IPS DF 6.9 (cell line): ENCODE data around the gene CCDC106.

Source experiments
- DNase-seq: peaks from one replicate; pipeline ENCODE4 v3.0.0-alpha.2; 2013; ENCODE audit warnings: low read depth, low spot score
- H3K27ac ChIP-seq: one replicate; pipeline ENCODE4 v1.5.1; 2013; ENCODE audit warnings: low read length, control low read depth
- H3K27me3 ChIP-seq: 2 replicates; pipeline ENCODE4 v1.6.1; 2013; ENCODE audit warnings: mild to moderate bottlenecking, low read length; ENCODE audit not compliant: control insufficient read depth, insufficient read depth
- H3K36me3 ChIP-seq: 2 replicates; pipeline ENCODE4 v1.6.1; 2013; ENCODE audit warnings: low read length; ENCODE audit not compliant: control insufficient read depth, insufficient read depth
- H3K4me1 ChIP-seq: 2 replicates; pipeline ENCODE4 v1.6.1; 2013; ENCODE audit warnings: low read length; ENCODE audit not compliant: control insufficient read depth, insufficient read depth
- H3K4me3 ChIP-seq: 2 replicates; pipeline ENCODE4 v1.5.1; 2013; ENCODE audit warnings: mild to moderate bottlenecking, low read length
- H3K9me3 ChIP-seq: 2 replicates; pipeline ENCODE4 v1.6.1; 2013; ENCODE audit warnings: low read length, inconsistent platforms; ENCODE audit not compliant: control insufficient read depth, insufficient read depth
- WGBS: extraction: QIAGEN DNeasy Blood & Tissue Kit; methylation state at CpG from one replicate; pipeline ENCODE4 v1.1.7; 2013; ENCODE audit warnings: mixed read lengths, missing lambda C conversion rate; ENCODE audit not compliant: insufficient read length, insufficient coverage; 5-methylcytosine and 5-hydroxymethylcytosine counted together

Gene CCDC106

DNA sequence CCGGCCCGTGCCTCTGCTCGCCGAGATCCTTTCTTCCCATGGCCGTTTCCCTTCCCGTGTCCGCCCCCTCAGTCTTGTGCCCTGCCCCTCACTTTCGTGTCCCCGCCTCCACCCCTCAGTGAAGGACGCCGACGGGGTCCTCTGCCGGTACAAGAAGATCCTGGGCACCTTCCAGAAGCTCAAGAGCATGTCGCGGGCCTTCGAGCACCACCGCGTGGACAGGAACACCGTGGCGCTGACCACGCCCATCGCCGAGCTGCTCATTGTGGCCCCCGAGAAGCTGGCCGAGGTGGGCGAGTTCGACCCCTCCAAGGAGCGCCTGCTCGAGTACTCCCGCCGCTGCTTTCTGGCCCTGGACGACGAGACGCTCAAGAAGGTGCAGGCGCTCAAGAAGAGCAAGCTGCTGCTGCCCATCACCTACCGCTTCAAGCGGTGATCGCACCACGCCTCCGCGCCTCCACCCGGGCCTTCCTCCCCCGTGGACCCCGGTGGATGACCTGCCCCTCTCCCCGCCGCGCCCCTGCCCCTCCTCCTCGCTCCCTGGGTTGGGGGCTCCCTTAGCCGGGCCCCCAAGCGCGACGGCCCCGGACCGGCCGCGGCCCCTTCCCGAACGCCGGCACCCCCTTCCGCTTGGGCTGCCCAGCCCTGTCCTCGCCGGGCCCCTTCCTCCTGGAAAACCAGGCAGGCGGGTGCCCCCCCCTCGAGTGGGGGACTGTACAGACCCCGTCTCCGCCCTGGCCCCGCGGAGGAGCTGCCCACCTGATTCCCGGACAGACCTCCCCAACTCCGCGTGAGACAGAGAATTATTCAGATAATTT is 4.5 kb downstream of the CCDC106 start:
- H3K36me3 ChIP-seq = no peaks in the 10 kb centered on the region
- no peaks in the 10 kb centered on the region for H3K9me3 ChIP-seq
- no CpG with 5 or more reads among the region's 71 CpGs for WGBS
- no peak overlapping the region for H3K27ac ChIP-seq
- no peaks in the 10 kb centered on the region for H3K27me3 ChIP-seq
- DNase-seq = no peak
- peak overlapping the region; percentile 22; the same call in 1 of the 2 replicates for H3K4me3 ChIP-seq
- peaks cover 4% of the 10 kb centered on the region; the same call in 1 of the 2 replicates for H3K4me1 ChIP-seq

DNA sequence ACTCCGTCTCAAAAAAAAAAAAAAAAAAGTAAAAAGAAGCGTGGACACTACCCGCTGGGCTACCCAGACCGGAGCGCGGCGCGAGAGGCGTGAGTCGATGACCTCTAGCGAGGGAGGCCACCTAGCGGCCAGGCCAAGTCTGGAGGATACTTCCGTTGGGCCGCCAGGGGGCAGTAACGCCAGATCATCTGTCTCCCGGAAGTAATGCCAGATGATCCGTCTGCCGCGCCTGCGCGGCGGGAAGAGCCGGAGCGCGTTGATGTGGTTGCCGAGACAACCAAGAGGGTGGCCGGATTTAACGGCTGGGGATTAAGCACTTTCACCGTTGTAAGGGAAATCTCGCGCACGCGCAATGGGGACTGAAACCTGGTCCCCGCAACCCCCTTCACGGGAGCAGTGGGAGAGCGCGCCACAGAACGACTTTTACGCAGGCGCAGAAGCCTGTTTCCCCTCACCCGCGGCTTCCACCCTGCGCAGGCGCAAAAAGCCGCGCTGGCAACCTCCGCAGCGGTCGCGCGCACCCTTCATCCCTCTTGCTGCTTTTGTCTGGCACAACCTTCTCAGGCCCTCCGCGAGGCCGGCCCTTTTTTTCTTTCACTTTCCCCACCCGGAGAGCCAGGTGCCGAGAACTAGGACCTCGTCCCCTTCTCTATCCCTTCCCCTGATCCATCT is 5.8 kb downstream of the CCDC106 start:
- DNase-seq = peak; percentile 88
- H3K27me3 ChIP-seq = no peaks in the 10 kb centered on the region
- H3K4me3 ChIP-seq = peak overlapping the region; percentile 77; the same call in 1 of the 2 replicates
- WGBS = no CpG with 5 or more reads among the region's 57 CpGs
- H3K36me3 ChIP-seq = no peaks in the 10 kb centered on the region
- H3K9me3 ChIP-seq = no peaks in the 10 kb centered on the region
- H3K4me1 ChIP-seq = peaks cover 1% of the 10 kb centered on the region; the same call in 1 of the 2 replicates
- H3K27ac ChIP-seq = no peak overlapping the region

DNA sequence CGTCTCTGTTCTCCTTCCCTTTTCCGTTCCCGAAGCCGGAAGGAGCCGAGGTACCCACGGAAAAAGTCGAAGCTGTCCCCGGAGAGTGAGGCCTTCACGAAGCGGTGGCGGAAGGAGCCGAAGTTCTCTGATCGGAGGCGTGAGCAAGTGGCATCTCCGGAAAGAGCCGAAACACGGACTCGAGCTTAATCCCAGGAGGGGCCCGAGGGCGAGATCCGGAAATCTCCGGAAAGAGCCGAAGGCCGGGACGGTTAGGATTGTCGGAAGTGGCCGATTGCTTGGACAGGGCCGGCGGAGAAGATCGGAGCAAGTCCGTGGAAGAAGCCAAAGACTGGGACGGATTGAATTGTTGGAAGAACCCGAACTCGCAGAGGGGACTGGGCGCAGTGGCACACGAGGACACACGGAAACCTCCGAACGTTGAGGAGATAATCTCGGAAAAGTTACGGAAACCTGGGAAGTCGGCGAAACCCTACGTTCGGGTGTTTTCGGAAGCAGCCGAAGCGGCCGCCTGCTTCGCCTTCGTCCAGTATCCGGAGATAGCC is 6.4 kb downstream of the CCDC106 start:
- Histone ChIP-seq H3K27ac (no peak overlapping the region), H3K4me1 (peaks cover 1% of the 10 kb centered on the region; the same call in 1 of the 2 replicates), H3K4me3 (peak overlapping the region; percentile 77; the same call in 1 of the 2 replicates), H3K9me3 (no peaks in the 10 kb centered on the region), H3K27me3 (no peaks in the 10 kb centered on the region), H3K36me3 (0 out of 2 replicates have a peak, but pooled peaks cover 2% of the 10 kb centered on the region)
- no CpG with 5 or more reads among the region's 52 CpGs for whole genome bisulfite sequencing
- DNase-seq = peak; percentile 98

DNA sequence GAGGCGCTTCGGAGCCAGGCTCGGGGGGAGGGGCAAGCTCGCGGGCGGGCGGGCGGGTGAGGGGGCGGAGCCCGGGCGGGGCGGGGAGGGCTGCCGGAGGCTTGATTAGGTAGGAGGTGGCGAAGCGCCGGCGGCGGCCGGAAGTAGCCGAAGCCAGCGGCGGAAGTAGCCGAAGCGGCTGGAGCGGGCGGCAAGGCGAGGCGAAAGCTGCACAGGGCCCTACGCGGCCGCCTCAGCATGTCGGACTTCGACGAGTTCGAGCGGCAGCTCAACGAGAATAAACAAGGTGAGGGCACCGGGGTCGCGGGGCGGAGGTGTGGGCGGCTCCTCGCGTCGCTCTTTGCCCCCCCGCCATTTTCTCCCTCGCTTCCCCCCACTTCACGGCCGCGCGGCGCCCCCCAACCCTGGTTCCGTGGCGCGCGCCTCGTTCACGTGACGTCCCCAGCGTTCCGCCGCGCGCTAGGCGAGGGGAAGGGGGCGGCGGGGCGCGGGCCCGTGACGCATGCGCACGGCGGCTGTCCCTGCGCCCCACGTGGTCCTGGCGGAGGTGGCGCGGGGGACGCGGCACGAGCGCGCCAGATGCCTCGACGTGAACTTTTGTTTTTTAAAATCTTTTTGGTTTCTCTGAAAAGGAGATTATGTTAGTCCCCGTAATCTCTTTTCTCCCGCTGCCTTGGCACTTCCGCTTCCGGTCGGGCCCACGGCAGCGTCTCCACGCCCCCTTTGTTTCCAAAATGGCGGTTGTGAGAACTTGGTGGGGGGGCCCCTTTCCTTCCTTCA is 7.0 kb downstream of the CCDC106 start, which contains the start of gene U2AF2:
Gene U2AF2, plus strand, starts transcription at position 168 of the 780 bp plus-strand sequence. Its CDS starts 70 bp downstream, at position 238.
- DNase-seq = no peak
- Histone ChIP-seq H3K36me3 (peaks cover 3% of the 10 kb centered on the region), H3K27me3 (no peaks in the 10 kb centered on the region), H3K4me1 (peaks cover 1% of the 10 kb centered on the region; the same call in 1 of the 2 replicates), H3K9me3 (no peaks in the 10 kb centered on the region), H3K4me3 (peak within 1 kb of the TSS; percentile 95), H3K27ac (no peak within 1 kb of the TSS)
- no CpG with 5 or more reads among the region's 95 CpGs for WGBS

DNA sequence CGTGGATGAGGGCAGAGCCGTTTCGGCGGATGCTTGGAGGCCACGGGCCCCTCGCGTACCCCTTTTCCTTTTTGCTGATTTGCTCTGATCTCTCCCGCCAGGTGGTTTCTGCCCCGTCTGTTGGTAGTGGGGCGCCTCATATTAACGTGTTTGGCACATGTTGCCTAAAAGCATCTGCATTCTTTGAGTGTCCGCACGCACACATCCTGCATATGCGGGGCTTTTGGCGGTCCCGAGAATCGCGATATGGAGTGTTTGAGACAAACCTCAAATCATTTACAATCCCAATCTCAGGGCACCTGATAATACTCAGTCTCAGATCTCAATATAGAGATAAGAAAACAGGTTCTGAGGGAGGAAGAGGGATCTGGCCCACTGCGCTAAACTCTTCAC is 7.6 kb downstream of the CCDC106 start:
- Histone ChIP-seq H3K27me3 (no peaks in the 10 kb centered on the region), H3K9me3 (no peaks in the 10 kb centered on the region), H3K27ac (no peak overlapping the region), H3K36me3 (peaks cover 9% of the 10 kb centered on the region), H3K4me3 (peak overlapping the region; percentile 95), H3K4me1 (peaks cover 1% of the 10 kb centered on the region; the same call in 1 of the 2 replicates)
- no CpG with 5 or more reads among the region's 19 CpGs for WGBS
- no peak for DNase-seq

DNA sequence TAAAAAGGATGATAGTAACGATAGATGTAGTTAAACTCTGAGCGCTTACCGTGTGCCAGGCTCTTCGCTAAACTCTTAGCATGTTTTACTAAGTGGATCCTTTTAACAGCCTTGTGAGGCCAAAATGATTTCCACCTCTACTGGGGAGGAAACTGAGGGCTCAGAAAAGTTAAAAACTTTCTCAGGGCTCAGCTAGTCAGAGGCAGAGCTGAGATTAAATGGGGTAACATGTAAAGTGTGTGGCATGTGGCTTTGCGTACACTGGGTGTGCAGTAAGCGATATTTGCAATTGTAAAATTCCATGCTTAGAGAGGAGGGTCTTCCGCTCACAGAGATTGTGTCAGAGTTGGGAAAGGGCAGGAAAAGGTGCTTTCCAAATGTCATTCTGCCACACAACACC is 8.5 kb downstream of the CCDC106 start:
- no CpG with 5 or more reads among the region's 7 CpGs for WGBS
- Histone ChIP-seq H3K27me3 (no peaks in the 10 kb centered on the region), H3K4me3 (peak overlapping the region; percentile 6; the same call in 1 of the 2 replicates), H3K4me1 (peaks cover 1% of the 10 kb centered on the region; the same call in 1 of the 2 replicates), H3K36me3 (peaks cover 18% of the 10 kb centered on the region), H3K9me3 (no peaks in the 10 kb centered on the region), H3K27ac (no peak overlapping the region)
- no peak for DNase-seq

DNA sequence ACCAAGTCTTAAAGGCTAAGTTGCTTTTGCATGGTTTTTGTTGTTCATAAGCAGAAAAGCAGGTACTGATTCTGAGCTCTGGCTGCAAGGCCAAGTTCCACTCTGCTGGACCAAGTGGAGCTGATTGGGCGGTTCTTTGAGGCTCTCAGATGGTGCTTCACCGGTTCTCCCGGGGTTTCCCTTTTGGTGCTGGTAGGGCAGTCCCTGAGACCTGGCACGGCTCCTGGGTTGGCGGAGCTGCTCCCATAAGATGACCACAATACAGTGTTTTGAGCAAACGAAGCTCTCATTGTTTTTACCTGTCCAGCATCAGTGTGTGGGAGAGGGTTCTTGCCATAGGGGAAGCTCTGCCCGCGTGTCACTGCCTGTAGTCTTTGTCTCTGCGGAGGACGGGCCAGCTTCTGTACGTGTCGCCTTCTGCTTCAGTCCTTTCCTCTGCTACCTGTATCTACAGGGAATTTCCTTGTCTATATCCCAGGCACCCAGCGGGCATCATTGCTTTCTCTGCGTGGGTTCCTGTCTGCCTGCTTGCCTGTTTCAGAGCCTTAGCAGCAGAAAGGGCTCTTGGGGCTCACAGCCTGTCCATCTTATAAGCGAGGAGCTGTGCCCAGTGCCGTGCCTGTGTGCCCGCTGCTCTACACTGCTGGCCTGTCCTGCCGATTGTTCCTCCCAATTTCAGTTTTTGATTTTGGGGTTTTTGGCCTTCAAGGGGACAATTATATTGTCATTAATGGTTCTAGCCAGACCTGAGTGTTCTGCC is 9.2 kb downstream of the CCDC106 start:
- peaks cover 24% of the 10 kb centered on the region for H3K36me3 ChIP-seq
- peaks cover 1% of the 10 kb centered on the region; the same call in 1 of the 2 replicates for H3K4me1 ChIP-seq
- no peaks in the 10 kb centered on the region for H3K27me3 ChIP-seq

DNA sequence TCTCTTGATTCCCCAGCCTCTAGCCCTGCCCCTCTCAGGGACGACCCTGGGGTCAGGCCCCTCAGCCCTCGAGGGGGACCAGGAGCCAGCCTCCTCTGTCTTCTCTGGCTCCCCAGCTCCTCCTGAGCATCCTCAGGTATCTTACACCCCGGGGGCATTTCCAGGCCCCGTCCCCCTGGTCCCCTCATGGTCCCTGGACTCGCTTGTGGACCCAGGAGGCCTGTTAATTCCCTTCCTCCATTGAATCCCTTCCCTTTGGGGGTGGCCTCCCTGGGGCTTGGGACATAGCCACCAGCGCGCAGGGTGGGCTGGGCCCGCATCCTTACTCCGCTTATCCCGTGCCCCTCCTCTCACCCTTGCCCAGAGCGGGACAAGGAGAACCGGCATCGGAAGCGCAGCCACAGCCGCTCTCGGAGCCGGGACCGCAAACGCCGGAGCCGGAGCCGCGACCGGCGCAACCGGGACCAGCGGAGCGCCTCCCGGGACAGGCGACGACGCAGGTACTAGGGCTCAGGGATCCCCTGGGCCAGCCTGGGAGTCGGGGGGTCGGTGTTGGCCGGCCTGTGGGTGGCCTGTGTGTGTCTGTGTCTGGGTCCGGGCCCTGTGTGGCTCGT is 10.9 kb downstream of the CCDC106 start:
- Histone ChIP-seq H3K27me3 (no peaks in the 10 kb centered on the region), H3K4me3 (no peak overlapping the region), H3K27ac (no peak overlapping the region), H3K4me1 (peaks cover 1% of the 10 kb centered on the region; the same call in 1 of the 2 replicates), H3K9me3 (no peaks in the 10 kb centered on the region), H3K36me3 (peaks cover 40% of the 10 kb centered on the region)
- DNase-seq = no peak
- WGBS = no CpG with 5 or more reads among the region's 37 CpGs

More for the DNA sequence above, 9.2 kb downstream of the CCDC106 start:
- H3K27ac ChIP-seq = no peak overlapping the region
- H3K4me3 ChIP-seq = no peak overlapping the region
- no peaks in the 10 kb centered on the region for H3K9me3 ChIP-seq
- no peak for DNase-seq
- no CpG with 5 or more reads among the region's 18 CpGs for WGBS

DNA sequence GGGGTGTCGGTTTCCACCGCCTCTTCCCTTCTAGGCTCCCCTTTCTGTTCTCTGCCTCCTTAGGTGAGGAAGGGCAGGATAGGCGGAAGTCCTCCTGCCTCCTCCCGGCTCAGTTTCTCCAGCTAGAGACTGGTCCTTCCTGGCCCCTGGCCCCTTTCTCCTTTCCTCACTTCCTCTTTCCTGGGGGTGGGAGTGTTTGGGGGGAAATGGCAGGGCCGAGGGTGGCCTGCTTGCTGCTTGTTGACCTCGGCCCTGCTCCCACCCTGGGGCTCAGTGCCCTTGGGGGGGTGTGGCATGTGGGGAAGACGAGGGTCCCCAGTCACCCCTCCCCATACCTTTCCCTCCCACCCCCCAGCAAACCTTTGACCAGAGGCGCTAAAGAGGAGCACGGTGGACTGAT is 11.8 kb downstream of the CCDC106 start:
- no CpG with 5 or more reads among the region's 9 CpGs for WGBS

More for the DNA sequence above, 11.8 kb downstream of the CCDC106 start:
- DNase-seq = no peak
- Histone ChIP-seq H3K27me3 (no peaks in the 10 kb centered on the region), H3K27ac (no peak overlapping the region), H3K36me3 (peaks cover 47% of the 10 kb centered on the region), H3K9me3 (no peaks in the 10 kb centered on the region), H3K4me1 (peaks cover 1% of the 10 kb centered on the region; the same call in 1 of the 2 replicates), H3K4me3 (no peak overlapping the region)
